Measurements from ENCODE around the gene IFT20. TPM values are rescaled to one million over a fixed set of nuclear protein-coding genes. Genes with fewer than 3 reads are reported as not detected.
A peak's percentile ranks its signal among the peaks of the same experiment; 100 is the strongest.

IFT20 gene
- total and polyA plus RNA-seq, 5 donors from 2014 or later = 36.9 to 55.5 (median 44.1) TPM

DNA sequence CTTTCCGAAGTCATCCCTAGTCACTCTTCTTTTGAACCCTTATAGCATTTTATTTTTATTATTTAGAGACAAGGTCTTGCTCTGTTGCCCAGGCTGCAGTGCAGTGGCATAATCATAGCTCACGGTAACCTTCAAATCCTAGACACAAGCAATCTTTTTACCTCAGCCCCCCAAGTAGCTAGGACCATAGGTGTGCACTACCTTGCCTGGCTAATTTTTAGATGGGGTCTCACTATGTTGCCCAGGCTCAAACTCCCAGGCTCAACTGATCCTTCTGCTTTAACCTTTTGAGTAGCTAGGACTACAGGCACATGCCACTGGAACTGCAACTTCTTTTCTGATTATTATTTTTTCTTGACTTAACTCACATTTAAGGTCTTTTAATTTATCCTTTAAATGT, 49.3 kb downstream of the IFT20 start:
- Mint-ChIP-seq H3K4me3 (no peak overlapping the region), H3K27me3 (peaks cover 59% of the 10 kb centered on the region), H3K36me3 (no peaks in the 10 kb centered on the region), H3K4me1 (no peaks in the 10 kb centered on the region), H3K27ac (no peak overlapping the region), H3K9me3 (no peaks in the 10 kb centered on the region)
- no peak overlapping the region for H3K27ac ChIP-seq (ENCODE audit: insufficient read depth, low read length, poor library complexity, severe bottlenecking)
- H3K27me3 ChIP-seq (ENCODE audit: control insufficient read depth, insufficient read depth, low read length) = peaks cover 3% of the 10 kb centered on the region
- no peak for DNase-seq
- no peaks in the 10 kb centered on the region for H3K9me3 ChIP-seq (ENCODE audit: control insufficient read depth in 2 of 2, low read length in 2 of 2)
- no peak for ATAC-seq (ENCODE audit: low read depth in 2 of 2)
- no peaks in the 10 kb centered on the region for H3K4me1 ChIP-seq (ENCODE audit: control insufficient read depth, insufficient read depth, low read length, poor library complexity, severe bottlenecking)
- H3K36me3 ChIP-seq (ENCODE audit: control insufficient read depth, insufficient read depth, low read length) = no peaks in the 10 kb centered on the region
- no peak overlapping the region for H3K4me3 ChIP-seq (ENCODE audit: low read depth, low read length)

DNA sequence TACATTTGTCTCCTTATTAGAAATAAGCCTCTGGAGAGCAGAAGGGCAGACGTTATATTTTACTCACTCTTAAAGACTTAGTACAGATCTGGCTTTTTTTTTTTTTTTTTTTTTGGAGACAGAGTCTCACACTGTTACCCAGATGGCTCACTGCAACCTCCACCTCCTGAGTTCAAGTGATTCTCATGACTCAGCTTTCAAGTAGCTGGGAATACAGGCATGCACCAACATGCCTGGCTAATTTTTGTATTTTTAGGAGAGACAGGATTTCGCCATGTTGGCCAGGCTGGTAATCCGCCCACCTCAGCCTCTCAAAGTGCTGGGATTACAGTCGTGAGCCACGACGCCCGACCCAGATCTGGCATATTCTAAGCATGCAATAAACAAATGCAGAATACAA, 52.7 kb downstream of the IFT20 start:
- Histone ChIP-seq H3K27ac (ENCODE audit: insufficient read depth, low read length, poor library complexity, severe bottlenecking) (no peak overlapping the region), H3K4me1 (ENCODE audit: control insufficient read depth, insufficient read depth, low read length, poor library complexity, severe bottlenecking) (peaks cover 12% of the 10 kb centered on the region), H3K4me3 (ENCODE audit: low read depth, low read length) (no peak overlapping the region), H3K9me3 (ENCODE audit: control insufficient read depth in 2 of 2, low read length in 2 of 2) (no peaks in the 10 kb centered on the region), H3K27me3 (ENCODE audit: control insufficient read depth, insufficient read depth, low read length) (peaks cover 3% of the 10 kb centered on the region), H3K36me3 (ENCODE audit: control insufficient read depth, insufficient read depth, low read length) (no peaks in the 10 kb centered on the region)
- no peak overlapping the region for H3K4me3 Mint-ChIP-seq
- H3K9me3 Mint-ChIP-seq = peaks cover 0 to 3% (median 0%) of the 10 kb centered on the region in 7 donors
- no peak for DNase-seq
- H3K4me1 Mint-ChIP-seq = peaks cover 6 to 12% (median 9%) of the 10 kb centered on the region in 4 donors
- no peaks in the 10 kb centered on the region for H3K36me3 Mint-ChIP-seq
- peak overlapping the region in 1 of 3 donors; percentile 9 for H3K27ac Mint-ChIP-seq
- H3K27me3 Mint-ChIP-seq = peaks cover 72% of the 10 kb centered on the region
- no peak for ATAC-seq (ENCODE audit: low read depth in 2 of 2)

DNA sequence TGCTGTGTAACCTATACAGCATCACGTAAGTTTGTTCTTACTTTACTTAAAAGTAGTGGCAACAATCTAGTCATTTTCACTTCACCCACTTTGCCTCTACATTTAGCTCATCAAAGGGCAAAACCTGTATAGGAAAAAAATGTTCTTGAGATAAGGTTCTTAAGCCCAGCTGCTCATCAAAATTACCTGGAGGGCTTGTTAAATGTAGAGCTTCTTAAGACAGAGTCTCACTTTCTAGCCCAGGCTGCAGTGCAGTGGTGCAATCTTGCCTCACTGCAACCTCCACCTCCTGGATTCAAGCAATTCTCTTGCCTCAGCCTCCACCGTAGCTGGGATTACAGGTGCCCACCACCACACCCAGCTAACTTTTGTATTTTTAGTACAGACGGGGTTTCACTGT, 54.4 kb downstream of the IFT20 start:
- Histone ChIP-seq H3K27ac (ENCODE audit: insufficient read depth, low read length, poor library complexity, severe bottlenecking) (no peak overlapping the region), H3K4me3 (ENCODE audit: low read depth, low read length) (no peak overlapping the region), H3K36me3 (ENCODE audit: control insufficient read depth, insufficient read depth, low read length) (no peaks in the 10 kb centered on the region), H3K27me3 (ENCODE audit: control insufficient read depth, insufficient read depth, low read length) (peaks cover 6% of the 10 kb centered on the region), H3K9me3 (ENCODE audit: control insufficient read depth in 2 of 2, low read length in 2 of 2) (no peaks in the 10 kb centered on the region), H3K4me1 (ENCODE audit: control insufficient read depth, insufficient read depth, low read length, poor library complexity, severe bottlenecking) (peaks cover 15% of the 10 kb centered on the region)
- ATAC-seq (ENCODE audit: low read depth in 2 of 2) (no peak), DNase-seq (no peak)
- H3K27ac Mint-ChIP-seq = no peak overlapping the region
- peaks cover 0 to 3% (median 0%) of the 10 kb centered on the region in 7 donors for H3K9me3 Mint-ChIP-seq
- H3K4me3 Mint-ChIP-seq = peak overlapping the region in 1 of 4 donors; percentile 13
- no peaks in the 10 kb centered on the region for H3K36me3 Mint-ChIP-seq
- peaks cover 72% of the 10 kb centered on the region for H3K27me3 Mint-ChIP-seq
- H3K4me1 Mint-ChIP-seq = peaks cover 6 to 18% (median 10%) of the 10 kb centered on the region in 4 donors

GRCh38 chr17:28279411-28279810, 55.9 kb downstream of the IFT20 start:
- DNase-seq = no peak
- peaks cover 6 to 21% (median 11%) of the 10 kb centered on the region in 4 donors for H3K4me1 Mint-ChIP-seq
- H3K36me3 Mint-ChIP-seq = no peaks in the 10 kb centered on the region
- no peak overlapping the region for H3K4me3 ChIP-seq (ENCODE audit: low read depth, low read length)
- H3K27ac Mint-ChIP-seq = no peak overlapping the region
- peaks cover 15% of the 10 kb centered on the region for H3K4me1 ChIP-seq (ENCODE audit: control insufficient read depth, insufficient read depth, low read length, poor library complexity, severe bottlenecking)
- H3K27ac ChIP-seq (ENCODE audit: insufficient read depth, low read length, poor library complexity, severe bottlenecking) = no peak overlapping the region
- peaks cover 79% of the 10 kb centered on the region for H3K27me3 Mint-ChIP-seq
- ATAC-seq (ENCODE audit: low read depth in 2 of 2) = no peak
- H3K9me3 ChIP-seq (ENCODE audit: control insufficient read depth in 2 of 2, low read length in 2 of 2) = no peaks in the 10 kb centered on the region
- no peak overlapping the region for H3K4me3 Mint-ChIP-seq
- no peaks in the 10 kb centered on the region for H3K36me3 ChIP-seq (ENCODE audit: control insufficient read depth, insufficient read depth, low read length)
- H3K9me3 Mint-ChIP-seq = peaks cover 0 to 3% (median 0%) of the 10 kb centered on the region in 7 donors
- peaks cover 6% of the 10 kb centered on the region for H3K27me3 ChIP-seq (ENCODE audit: control insufficient read depth, insufficient read depth, low read length)

Other genes with a start within 250 kb of the IFT20 start
- 4.1 TPM for gene TMEM97, start 16.3 kb downstream of the IFT20 start, total RNA-seq
- gene TMEM97, start 16.3 kb downstream of the IFT20 start, polyA plus RNA-seq = 1 to 10 TPM; 6.6 to 9.5 (median 7.5) TPM
- 15.7 TPM for gene TNFAIP1, start 289 bp upstream of the IFT20 start, total RNA-seq
- gene TNFAIP1, start 289 bp upstream of the IFT20 start, polyA plus RNA-seq = 10 to 100 TPM in 1 of 4 donors, 1 to 10 TPM in 3; 6.5 to 10.5 (median 8.8) TPM
- gene POLDIP2, start 22.1 kb upstream of the IFT20 start, total RNA-seq = 29.4 TPM
- 10 to 100 TPM; 70.2 to 88.5 (median 74.7) TPM for gene POLDIP2, start 22.1 kb upstream of the IFT20 start, polyA plus RNA-seq
- gene SEBOX, start 29.7 kb upstream of the IFT20 start, total RNA-seq = not detected
- not detected for gene SEBOX, start 29.7 kb upstream of the IFT20 start, polyA plus RNA-seq
- gene VTN, start 34.8 kb upstream of the IFT20 start, total RNA-seq = not detected
- gene VTN, start 34.8 kb upstream of the IFT20 start, polyA plus RNA-seq = under 1 TPM in 3 of 4 donors, not detected in 1; 0.10 to 0.18 (median 0.17) TPM
- 21.7 TPM for gene SARM1, start 36.2 kb upstream of the IFT20 start, total RNA-seq
- gene SARM1, start 36.2 kb upstream of the IFT20 start, polyA plus RNA-seq = 1 to 10 TPM; 7.2 to 8.5 (median 7.9) TPM
- gene SLC46A1, start 70.7 kb upstream of the IFT20 start, total RNA-seq = 0.89 TPM
- 1 to 10 TPM in 2 of 4 donors, under 1 TPM in 1, not detected in 1; 0.49 to 2.8 (median 1.9) TPM for gene SLC46A1, start 70.7 kb upstream of the IFT20 start, polyA plus RNA-seq
- not detected for gene SLC13A2, start 138.2 kb upstream of the IFT20 start, total RNA-seq
- not detected for gene SLC13A2, start 138.2 kb upstream of the IFT20 start, polyA plus RNA-seq
- not detected for gene FOXN1, start 170.9 kb upstream of the IFT20 start, total RNA-seq
- gene FOXN1, start 170.9 kb upstream of the IFT20 start, polyA plus RNA-seq = not detected
- gene UNC119, start 217.2 kb upstream of the IFT20 start, total RNA-seq = 66.9 TPM
- gene UNC119, start 217.2 kb upstream of the IFT20 start, polyA plus RNA-seq = 10 to 100 TPM; 29.5 to 35.0 (median 31.2) TPM
- gene PIGS, start 236.1 kb upstream of the IFT20 start, total RNA-seq = 59.7 TPM
- gene PIGS, start 236.1 kb upstream of the IFT20 start, polyA plus RNA-seq = 10 to 100 TPM; 53.3 to 82.6 (median 67.1) TPM
- gene ALDOC, start 241.4 kb upstream of the IFT20 start, total RNA-seq = 33.0 TPM
- gene ALDOC, start 241.4 kb upstream of the IFT20 start, polyA plus RNA-seq = 100 to 1,000 TPM in 1 of 4 donors, 10 to 100 TPM in 3; 68.2 to 109 (median 92.4) TPM

Data from CD4-positive, CD25-positive, alpha-beta regulatory T cell (primary cell).